ENCODE data around the gene LRRK2.

LRRK2 gene

DNA sequence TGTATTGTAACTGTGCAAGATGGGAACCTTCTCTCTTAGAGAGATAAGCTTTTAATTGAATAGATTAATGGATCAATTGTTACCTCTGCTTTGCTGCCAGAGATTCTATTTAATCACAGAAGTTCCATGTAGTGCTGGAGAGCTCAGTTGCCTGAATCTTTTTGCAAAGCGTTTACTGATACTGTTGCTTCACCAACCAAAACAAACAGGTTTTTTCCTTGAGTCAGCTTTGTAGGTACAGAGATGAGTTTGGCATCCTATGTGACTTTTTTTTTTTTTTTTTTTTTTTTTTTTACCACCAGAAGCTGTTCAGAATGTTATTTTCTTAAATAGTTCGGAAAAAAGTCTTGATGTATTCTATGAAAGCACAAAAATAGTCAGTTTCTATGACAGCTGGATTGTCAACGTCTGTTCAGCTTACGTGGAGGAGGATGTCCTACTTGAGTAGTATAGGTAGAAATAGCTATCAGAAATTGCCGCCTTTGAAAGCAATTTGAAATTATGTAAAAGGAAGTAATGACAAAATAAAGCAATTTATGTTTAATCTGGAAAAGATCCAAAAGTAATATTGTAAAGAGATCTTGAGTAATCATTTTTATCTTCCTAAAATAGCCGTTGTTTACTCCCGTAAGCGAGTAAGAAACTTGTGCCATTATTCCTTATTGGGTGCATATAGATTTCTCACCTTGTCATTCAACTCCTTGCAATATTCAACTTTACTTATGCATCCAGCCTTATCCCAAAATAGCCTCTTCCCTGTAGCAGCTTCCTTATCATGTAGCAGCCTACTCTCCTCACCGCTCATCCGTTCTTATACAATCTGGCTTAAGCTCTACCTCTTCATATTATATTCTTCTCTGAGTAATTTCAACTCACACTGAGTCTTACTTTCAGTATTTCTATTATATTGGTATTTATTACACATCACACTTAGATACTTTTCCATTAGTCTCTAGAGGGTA is 5.2 kb downstream of the LRRK2 start:
- DNase-seq (ENCODE audit: low read depth in 1 of 2, low spot score in 1 of 2) = no peak
- no peak overlapping the region for H3K27ac ChIP-seq (replicated peaks)
- H3K27me3 ChIP-seq (ENCODE audit: insufficient read depth, poor library complexity, severe bottlenecking) = no peaks in the 10 kb centered on the region
- H3K4me3 ChIP-seq (replicated peaks; ENCODE audit: insufficient read depth, low read length) = no peak overlapping the region
- no peak for TF ChIP-seq GABPA (IDR thresholded peaks at IDR 0.05; ENCODE audit: low read depth)
- no peak for TF ChIP-seq SPI1 (IDR thresholded peaks at IDR 0.05; ENCODE audit: borderline replicate concordance, low read depth)
- no peak for TF ChIP-seq POLR2AphosphoS5 (IDR thresholded peaks at IDR 0.05; ENCODE audit: low read depth)
- no peak for TF ChIP-seq REST (IDR thresholded peaks at IDR 0.05; ENCODE audit: insufficient replicate concordance, low read depth)
- TF ChIP-seq CTCF (IDR thresholded peaks at IDR 0.05; ENCODE audit: insufficient read depth, low read length) = no peak

GRCh38 chr12:40232602-40233001 is 7.8 kb downstream of the LRRK2 start:
- no peak overlapping the region for H3K27ac ChIP-seq (replicated peaks)
- no peaks in the 10 kb centered on the region for H3K27me3 ChIP-seq (ENCODE audit: insufficient read depth, poor library complexity, severe bottlenecking)
- H3K4me3 ChIP-seq (replicated peaks; ENCODE audit: insufficient read depth, low read length) = no peak overlapping the region
- TF ChIP-seq REST (IDR thresholded peaks at IDR 0.05; ENCODE audit: insufficient replicate concordance, low read depth) (no peak), POLR2AphosphoS5 (IDR thresholded peaks at IDR 0.05; ENCODE audit: low read depth) (no peak), GABPA (IDR thresholded peaks at IDR 0.05; ENCODE audit: low read depth) (no peak), CTCF (IDR thresholded peaks at IDR 0.05; ENCODE audit: insufficient read depth, low read length) (no peak), SPI1 (IDR thresholded peaks at IDR 0.05; ENCODE audit: borderline replicate concordance, low read depth) (no peak)
- DNase-seq (ENCODE audit: low read depth in 1 of 2, low spot score in 1 of 2) = no peak

- H3K4me3 ChIP-seq (replicated peaks; ENCODE audit: insufficient read depth, low read length) = no peak overlapping the region
- no peak for DNase-seq (ENCODE audit: low read depth in 1 of 2, low spot score in 1 of 2)
- H3K27ac ChIP-seq (replicated peaks) = no peak overlapping the region
- H3K27me3 ChIP-seq (ENCODE audit: insufficient read depth, poor library complexity, severe bottlenecking) = no peaks in the 10 kb centered on the region
- TF ChIP-seq REST (IDR thresholded peaks at IDR 0.05; ENCODE audit: insufficient replicate concordance, low read depth) (no peak), POLR2AphosphoS5 (IDR thresholded peaks at IDR 0.05; ENCODE audit: low read depth) (no peak), CTCF (IDR thresholded peaks at IDR 0.05; ENCODE audit: insufficient read depth, low read length) (no peak), GABPA (IDR thresholded peaks at IDR 0.05; ENCODE audit: low read depth) (no peak), SPI1 (IDR thresholded peaks at IDR 0.05; ENCODE audit: borderline replicate concordance, low read depth) (no peak)
Observed at GRCh38 chr12:40233741-40234367, 9.1 kb downstream of the LRRK2 start.

Measured in HL-60 (cell line).